NB4 (cell line): ENCODE measurements around the gene TMEM41A.

Experiments
- CTCF ChIP-seq: IDR thresholded peaks from one replicate; pipeline ENCODE4 v1.5.1; 2012; ENCODE audit warnings: low read depth, low read length
- MYC ChIP-seq: IDR thresholded peaks from 2 replicates; pipeline ENCODE4 v1.6.1; 2011; ENCODE audit warnings: low read depth, low read length

GRCh38 chr3:185490241-185490640 is 8.6 kb downstream of the TMEM41A start:
- TF ChIP-seq MYC = no peak
- TF ChIP-seq CTCF = no peak
